ENCODE results near the gene RAB24.

RAB24 gene

DNA sequence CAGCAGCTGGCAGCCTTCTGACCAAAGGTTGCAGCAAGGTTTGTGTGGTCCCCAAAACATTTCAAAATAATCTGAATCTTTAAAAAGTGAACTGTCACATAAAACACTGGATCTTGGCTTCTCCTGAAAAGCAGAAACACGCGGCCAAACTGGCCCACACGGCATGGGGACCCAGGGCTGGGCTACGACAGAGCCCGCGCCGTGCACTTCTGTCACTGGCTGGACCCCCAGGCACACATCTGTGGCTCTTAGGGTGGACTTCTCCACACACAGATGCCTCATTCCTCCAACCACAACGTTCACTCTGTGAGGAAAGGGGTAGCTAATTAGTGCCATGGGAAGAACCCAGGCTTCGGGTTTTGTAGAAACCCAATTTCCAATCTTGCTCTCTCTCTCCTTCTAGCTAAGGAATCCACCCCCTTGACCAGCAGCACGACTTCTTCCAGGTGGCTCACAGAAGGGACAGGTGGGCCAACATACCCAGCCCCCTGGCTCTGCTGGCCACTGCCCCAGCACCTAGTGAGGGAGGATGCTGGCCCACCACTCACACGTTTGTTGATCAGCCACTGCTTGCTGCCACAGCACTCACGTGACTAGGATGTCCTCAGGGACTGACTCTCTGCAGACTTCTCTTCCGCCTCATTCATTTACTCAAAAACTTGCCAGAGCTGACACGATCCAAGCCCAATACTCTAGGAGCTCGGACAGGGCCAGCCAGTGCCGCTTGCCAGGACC lies 30.1 kb upstream of the RAB24 start:
- no peaks in the 10 kb centered on the region for H3K27me3 ChIP-seq (ENCODE audit: control insufficient read depth, insufficient read depth, low read length, poor library complexity, severe bottlenecking)
- no peak overlapping the region for H3K27ac ChIP-seq (ENCODE audit: insufficient read depth, low read depth, low read length, poor library complexity, severe bottlenecking)
- peaks cover 30% of the 10 kb centered on the region for H3K36me3 ChIP-seq (ENCODE audit: control insufficient read depth, insufficient read depth, low read length)
- H3K9me3 ChIP-seq (ENCODE audit: control insufficient read depth, low read length) = no peaks in the 10 kb centered on the region
- WGBS, 2 experiments = 95% methylated on average over 15 of the region's 16 CpGs
- H3K4me3 ChIP-seq (ENCODE audit: insufficient read depth, low read depth, low read length) = no peak overlapping the region
- H3K4me1 ChIP-seq (ENCODE audit: control insufficient read depth, insufficient read depth, low read length) = no peaks in the 10 kb centered on the region

DNA sequence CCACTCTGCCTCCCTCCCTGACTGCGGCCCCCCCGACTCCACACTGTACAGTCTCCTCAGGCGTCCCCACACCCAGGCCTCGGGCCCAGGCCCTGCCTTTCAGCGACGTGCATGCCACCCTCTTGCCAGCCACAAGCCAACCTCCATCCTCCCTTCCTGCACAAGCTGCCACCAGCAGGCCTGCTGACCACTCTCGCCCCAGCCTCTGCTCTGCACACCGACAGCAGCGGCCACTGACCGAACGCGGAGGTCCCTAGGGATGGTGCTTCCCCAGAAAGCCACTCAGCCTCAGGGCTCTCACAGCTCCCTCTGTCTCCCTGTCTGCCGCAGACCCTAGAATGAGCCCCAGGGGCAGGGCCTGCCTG lies 29.4 kb upstream of the RAB24 start:
- no peaks in the 10 kb centered on the region for H3K4me1 ChIP-seq (ENCODE audit: control insufficient read depth, insufficient read depth, low read length)
- H3K27me3 ChIP-seq (ENCODE audit: control insufficient read depth, insufficient read depth, low read length, poor library complexity, severe bottlenecking) = no peaks in the 10 kb centered on the region
- H3K4me3 ChIP-seq (ENCODE audit: insufficient read depth, low read depth, low read length) = no peak overlapping the region
- no peak overlapping the region for H3K27ac ChIP-seq (ENCODE audit: insufficient read depth, low read depth, low read length, poor library complexity, severe bottlenecking)
- no peaks in the 10 kb centered on the region for H3K9me3 ChIP-seq (ENCODE audit: control insufficient read depth, low read length)
- 95 to 98% methylated on average over 13 of the region's 13 CpGs for WGBS, 2 experiments
- H3K36me3 ChIP-seq (ENCODE audit: control insufficient read depth, insufficient read depth, low read length) = peaks cover 30% of the 10 kb centered on the region

DNA sequence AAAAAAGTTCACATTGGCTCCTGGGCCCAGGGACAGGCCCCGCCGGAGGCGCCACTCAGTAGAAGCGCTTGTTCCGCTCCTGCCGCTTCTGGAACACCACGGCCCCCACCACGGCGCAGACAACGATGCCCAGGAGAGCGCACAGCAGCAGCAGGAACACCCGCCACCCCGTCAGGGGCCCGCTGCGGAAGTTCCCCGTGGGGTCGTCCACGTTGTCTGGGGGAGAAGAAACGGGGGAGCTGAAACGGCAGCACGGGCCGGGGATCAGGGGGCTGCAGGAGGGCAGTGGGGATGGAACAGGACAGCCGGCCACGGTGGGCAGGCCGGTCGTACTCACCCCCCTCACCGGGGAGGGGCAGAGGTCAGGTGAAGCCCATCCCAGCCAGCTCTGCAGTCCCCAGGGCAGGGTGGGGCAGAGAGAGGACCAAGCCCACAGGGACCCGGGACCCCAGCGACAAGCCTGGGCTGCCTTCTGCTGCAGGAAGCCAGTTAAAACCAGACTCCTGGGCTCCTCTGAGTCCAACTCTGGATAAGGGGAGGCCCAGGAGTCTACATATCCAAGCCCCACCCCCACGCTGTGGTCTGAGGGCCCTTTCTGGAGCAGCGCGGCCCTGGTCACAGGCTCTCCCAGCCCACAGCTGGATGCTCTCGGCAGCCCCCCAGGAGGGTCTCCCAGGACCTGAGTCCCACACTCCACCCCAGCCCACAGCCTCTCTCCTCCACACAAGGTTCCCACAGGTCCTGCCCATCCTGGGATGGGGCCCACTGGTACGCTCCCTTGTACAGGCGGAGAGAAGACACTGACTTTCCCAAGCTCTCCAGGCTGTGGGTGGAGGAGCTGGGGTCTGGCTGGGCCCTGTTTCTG lies 28.7 kb upstream of the RAB24 start:
- H3K27me3 ChIP-seq (ENCODE audit: control insufficient read depth, insufficient read depth, low read length, poor library complexity, severe bottlenecking) = no peaks in the 10 kb centered on the region
- no peaks in the 10 kb centered on the region for H3K4me1 ChIP-seq (ENCODE audit: control insufficient read depth, insufficient read depth, low read length)
- 96% methylated on average over 35 of the region's 35 CpGs for WGBS, 2 experiments
- H3K27ac ChIP-seq (ENCODE audit: insufficient read depth, low read depth, low read length, poor library complexity, severe bottlenecking) = no peak overlapping the region
- H3K9me3 ChIP-seq (ENCODE audit: control insufficient read depth, low read length) = no peaks in the 10 kb centered on the region
- no peak overlapping the region for H3K4me3 ChIP-seq (ENCODE audit: insufficient read depth, low read depth, low read length)
- H3K36me3 ChIP-seq (ENCODE audit: control insufficient read depth, insufficient read depth, low read length) = peaks cover 27% of the 10 kb centered on the region

DNA sequence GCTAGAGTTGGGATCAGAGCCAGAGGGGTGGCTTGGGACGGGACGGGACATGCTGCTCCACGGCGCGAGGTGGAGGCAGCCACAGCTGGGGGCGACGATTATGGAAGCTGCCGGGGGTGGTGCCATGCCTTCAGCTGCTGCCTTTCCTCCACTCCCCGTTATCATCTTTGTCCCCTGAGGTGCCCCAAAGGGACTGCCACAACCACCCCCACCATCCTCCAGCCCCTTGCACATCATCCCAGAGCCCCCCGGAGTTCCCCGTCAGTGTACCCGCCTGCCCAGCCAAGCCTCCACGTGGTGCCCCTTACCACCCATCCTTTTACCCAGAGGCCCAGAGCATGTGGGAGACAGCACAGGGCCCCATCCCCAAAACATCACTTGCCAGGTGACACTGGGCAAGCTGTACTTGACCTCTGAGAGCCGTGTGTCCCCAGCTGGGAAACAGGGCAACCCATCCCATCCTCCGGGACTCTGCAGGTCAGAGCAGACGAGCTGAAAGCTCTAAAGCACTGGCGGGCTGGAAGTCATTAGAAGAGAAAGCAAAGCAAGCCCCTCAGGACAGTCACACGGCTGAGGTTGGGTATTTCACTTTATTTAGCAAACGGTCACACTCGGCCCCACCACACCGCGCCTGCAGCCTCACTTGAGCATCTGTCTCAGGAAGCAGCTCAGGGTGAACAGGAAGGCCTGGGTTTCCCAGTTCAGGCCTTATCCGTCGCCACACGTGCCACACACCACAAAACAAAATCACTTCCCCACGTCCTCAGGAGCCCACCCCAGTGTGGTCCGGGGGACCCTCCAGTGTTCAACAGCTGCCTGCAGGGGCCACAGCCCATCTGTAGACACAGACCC lies 27.7 kb upstream of the RAB24 start:
- Histone ChIP-seq H3K36me3 (ENCODE audit: control insufficient read depth, insufficient read depth, low read length) (peaks cover 17% of the 10 kb centered on the region), H3K27me3 (ENCODE audit: control insufficient read depth, insufficient read depth, low read length, poor library complexity, severe bottlenecking) (no peaks in the 10 kb centered on the region), H3K4me3 (ENCODE audit: insufficient read depth, low read depth, low read length) (no peak overlapping the region), H3K4me1 (ENCODE audit: control insufficient read depth, insufficient read depth, low read length) (no peaks in the 10 kb centered on the region), H3K9me3 (ENCODE audit: control insufficient read depth, low read length) (no peaks in the 10 kb centered on the region), H3K27ac (ENCODE audit: insufficient read depth, low read depth, low read length, poor library complexity, severe bottlenecking) (no peak overlapping the region)
- 94% methylated on average over 27 of the region's 27 CpGs for WGBS, 2 experiments

DNA sequence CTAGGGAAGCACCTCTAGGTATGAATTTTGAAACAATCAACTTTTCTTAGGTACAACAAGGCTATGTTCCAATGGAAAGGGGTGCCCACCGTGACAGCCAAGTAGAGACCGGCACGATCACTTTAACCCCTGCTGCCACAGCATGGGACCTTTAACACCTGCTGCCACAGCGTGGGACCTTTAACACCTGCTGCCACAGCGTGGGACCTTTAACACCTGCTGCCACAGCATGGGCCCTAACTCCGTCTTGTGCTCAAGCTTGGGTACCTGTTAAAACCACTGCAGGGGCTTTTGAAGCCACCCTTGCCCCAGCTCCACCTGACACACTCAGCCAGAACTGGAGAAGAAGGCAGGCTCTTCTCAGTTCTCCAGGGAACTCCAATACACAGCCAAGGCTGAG lies 26.4 kb upstream of the RAB24 start:
- Histone ChIP-seq H3K4me3 (ENCODE audit: insufficient read depth, low read depth, low read length) (no peak overlapping the region), H3K27ac (ENCODE audit: insufficient read depth, low read depth, low read length, poor library complexity, severe bottlenecking) (no peak overlapping the region), H3K4me1 (ENCODE audit: control insufficient read depth, insufficient read depth, low read length) (no peaks in the 10 kb centered on the region), H3K36me3 (ENCODE audit: control insufficient read depth, insufficient read depth, low read length) (peaks cover 11% of the 10 kb centered on the region), H3K9me3 (ENCODE audit: control insufficient read depth, low read length) (no peaks in the 10 kb centered on the region), H3K27me3 (ENCODE audit: control insufficient read depth, insufficient read depth, low read length, poor library complexity, severe bottlenecking) (no peaks in the 10 kb centered on the region)
- 93 to 94% methylated on average over 6 of the region's 6 CpGs for WGBS, 2 experiments

DNA sequence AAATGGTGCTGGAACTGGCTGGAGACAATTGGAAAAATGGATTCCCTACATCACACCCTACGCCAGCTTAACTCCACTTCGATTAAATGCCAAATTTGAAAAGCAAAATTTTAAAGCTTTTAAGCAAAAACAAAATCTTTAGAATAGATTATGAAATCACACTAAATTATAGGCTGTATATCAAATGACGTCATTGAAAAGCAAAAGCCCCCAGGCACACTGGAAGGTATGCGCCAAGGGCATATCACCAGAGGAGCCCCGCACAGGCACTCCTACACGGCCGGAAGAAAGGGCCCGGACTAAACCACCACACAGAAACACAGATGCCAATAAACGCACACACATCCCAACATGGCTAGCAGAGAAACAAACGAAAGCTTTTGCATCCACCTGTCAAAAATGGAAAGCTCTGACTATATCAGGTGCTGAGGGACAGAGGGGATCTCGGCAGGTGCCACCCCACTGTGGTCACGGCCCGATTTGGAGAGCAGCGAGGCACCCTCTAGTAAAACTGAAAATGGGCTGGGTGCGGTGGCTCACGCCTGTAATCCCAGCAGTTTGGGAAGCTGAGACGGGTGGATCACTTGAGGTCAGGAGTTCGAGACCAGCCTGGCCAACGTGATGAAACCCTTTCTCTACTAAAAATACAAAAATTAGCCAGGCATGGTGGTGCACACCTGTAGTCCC lies 25.2 kb upstream of the RAB24 start:
- Histone ChIP-seq H3K36me3 (ENCODE audit: control insufficient read depth, insufficient read depth, low read length) (peaks cover 3% of the 10 kb centered on the region), H3K4me1 (ENCODE audit: control insufficient read depth, insufficient read depth, low read length) (no peaks in the 10 kb centered on the region), H3K9me3 (ENCODE audit: control insufficient read depth, low read length) (no peaks in the 10 kb centered on the region), H3K27ac (ENCODE audit: insufficient read depth, low read depth, low read length, poor library complexity, severe bottlenecking) (no peak overlapping the region), H3K27me3 (ENCODE audit: control insufficient read depth, insufficient read depth, low read length, poor library complexity, severe bottlenecking) (no peaks in the 10 kb centered on the region), H3K4me3 (ENCODE audit: insufficient read depth, low read depth, low read length) (no peak overlapping the region)
- 87 to 88% methylated on average over 18 to 19 of the region's 19 CpGs for WGBS, 2 experiments

DNA sequence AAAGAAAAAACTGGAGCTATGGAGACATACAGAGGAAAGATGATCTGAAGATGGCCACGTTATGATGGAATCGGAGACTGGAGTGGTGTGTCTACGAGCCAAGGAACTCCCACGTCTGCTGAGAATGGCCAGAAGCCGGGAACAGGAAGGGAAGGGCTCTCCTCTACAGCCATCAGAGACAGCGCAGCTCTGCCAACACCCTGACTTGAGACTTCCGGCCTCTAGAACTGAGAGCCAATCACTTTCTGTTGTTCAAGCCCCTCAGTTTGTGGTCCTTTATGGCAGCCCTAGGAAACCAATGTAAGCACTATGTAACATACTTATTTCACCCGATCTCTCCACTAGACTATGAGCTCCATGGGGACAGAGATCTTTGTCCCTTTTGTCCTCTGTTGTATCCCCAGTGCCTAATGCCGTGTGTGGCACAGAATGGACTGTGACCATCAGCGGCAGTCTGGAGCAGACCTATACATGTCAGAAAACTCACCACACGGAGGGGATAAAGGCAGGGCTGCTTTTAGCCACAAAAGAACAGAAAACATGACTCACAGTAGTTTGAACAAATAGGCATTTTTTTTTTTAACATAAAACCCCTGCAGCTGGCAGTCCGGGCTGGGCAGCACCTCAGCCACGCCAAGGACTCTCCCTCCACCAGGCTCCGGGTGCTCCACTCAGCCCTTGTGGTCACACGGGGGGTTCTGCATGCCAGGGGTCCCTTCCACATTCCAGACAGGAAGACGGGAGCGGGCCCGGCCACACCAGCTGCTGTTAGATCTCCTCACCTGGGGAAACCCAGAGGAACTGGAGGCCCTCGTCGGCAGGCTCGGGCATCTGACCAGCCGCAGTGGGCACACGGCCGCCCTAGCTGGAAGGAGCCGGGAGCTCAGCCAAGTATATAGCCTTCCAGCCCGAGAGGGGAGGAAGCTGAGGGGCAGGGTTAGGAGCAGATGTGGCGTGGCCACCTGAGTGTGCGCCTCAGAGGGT lies 24.3 kb upstream of the RAB24 start:
- H3K9me3 ChIP-seq (ENCODE audit: control insufficient read depth, low read length) = no peaks in the 10 kb centered on the region
- no peaks in the 10 kb centered on the region for H3K4me1 ChIP-seq (ENCODE audit: control insufficient read depth, insufficient read depth, low read length)
- no peak overlapping the region for H3K27ac ChIP-seq (ENCODE audit: insufficient read depth, low read depth, low read length, poor library complexity, severe bottlenecking)
- no peaks in the 10 kb centered on the region for H3K36me3 ChIP-seq (ENCODE audit: control insufficient read depth, insufficient read depth, low read length)
- 93% methylated on average over 28 of the region's 28 CpGs for WGBS, 2 experiments
- H3K27me3 ChIP-seq (ENCODE audit: control insufficient read depth, insufficient read depth, low read length, poor library complexity, severe bottlenecking) = no peaks in the 10 kb centered on the region
- no peak overlapping the region for H3K4me3 ChIP-seq (ENCODE audit: insufficient read depth, low read depth, low read length)

DNA sequence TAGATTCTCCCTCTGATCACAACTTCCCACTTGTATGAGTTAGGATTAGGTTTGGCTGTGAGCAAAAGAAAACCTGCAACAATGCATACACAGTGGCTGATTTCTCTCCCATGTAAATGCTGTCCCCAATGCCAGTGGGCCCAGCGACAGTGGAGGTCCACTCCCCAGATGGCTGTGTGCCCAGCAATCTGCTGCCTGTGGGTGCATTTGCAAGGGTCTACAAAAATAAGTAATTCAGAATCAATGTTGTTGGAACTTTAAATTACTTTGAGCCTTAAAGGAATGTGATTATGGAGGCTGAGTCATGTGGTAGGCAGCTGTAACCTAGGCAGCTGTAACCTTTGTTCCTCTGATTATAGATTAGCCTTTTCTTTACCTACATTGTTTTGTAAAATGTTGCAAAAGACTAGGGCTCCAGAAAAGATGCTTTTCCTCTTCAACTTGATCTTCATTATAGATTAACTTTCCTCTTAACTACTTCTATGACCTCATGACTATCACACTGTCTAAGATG lies 22.4 kb upstream of the RAB24 start:
- WGBS, 2 experiments = 36 to 68% methylated on average over 1 of the region's 1 CpG
- Histone ChIP-seq H3K4me1 (ENCODE audit: control insufficient read depth, insufficient read depth, low read length) (no peaks in the 10 kb centered on the region), H3K27me3 (ENCODE audit: control insufficient read depth, insufficient read depth, low read length, poor library complexity, severe bottlenecking) (no peaks in the 10 kb centered on the region), H3K27ac (ENCODE audit: insufficient read depth, low read depth, low read length, poor library complexity, severe bottlenecking) (no peak overlapping the region), H3K36me3 (ENCODE audit: control insufficient read depth, insufficient read depth, low read length) (no peaks in the 10 kb centered on the region), H3K9me3 (ENCODE audit: control insufficient read depth, low read length) (no peaks in the 10 kb centered on the region), H3K4me3 (ENCODE audit: insufficient read depth, low read depth, low read length) (no peak overlapping the region)

DNA sequence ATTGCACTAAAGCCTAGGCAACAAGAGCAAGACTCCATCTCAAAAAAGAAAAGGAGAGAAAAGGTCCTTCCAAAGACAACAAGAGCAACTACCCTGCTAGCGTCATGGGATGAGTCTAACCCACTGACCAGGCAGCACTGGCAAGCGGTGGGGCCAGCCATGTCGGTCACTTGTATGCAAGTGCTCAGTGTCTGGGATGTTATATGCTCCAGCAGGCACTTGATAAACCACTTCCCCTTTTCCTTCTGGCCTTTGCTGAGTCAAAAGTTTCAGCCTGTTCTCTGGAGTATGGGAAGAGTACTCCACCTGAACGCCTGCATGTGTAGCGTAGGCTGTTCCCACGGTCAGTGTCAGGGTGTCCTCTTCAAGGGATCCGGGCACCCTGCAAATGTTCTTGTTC lies 17.4 kb upstream of the RAB24 start:
- Histone ChIP-seq H3K27ac (ENCODE audit: insufficient read depth, low read depth, low read length, poor library complexity, severe bottlenecking) (no peak overlapping the region), H3K27me3 (ENCODE audit: control insufficient read depth, insufficient read depth, low read length, poor library complexity, severe bottlenecking) (no peaks in the 10 kb centered on the region), H3K4me1 (ENCODE audit: control insufficient read depth, insufficient read depth, low read length) (no peaks in the 10 kb centered on the region), H3K4me3 (ENCODE audit: insufficient read depth, low read depth, low read length) (no peak overlapping the region), H3K9me3 (ENCODE audit: control insufficient read depth, low read length) (no peaks in the 10 kb centered on the region), H3K36me3 (ENCODE audit: control insufficient read depth, insufficient read depth, low read length) (no peaks in the 10 kb centered on the region)
- 93 to 95% methylated on average over 7 of the region's 7 CpGs for WGBS, 2 experiments

All from ectodermal cell (in vitro differentiated cells).